ENCODE results near the gene UTRN. TPM values are rescaled to one million over a fixed set of nuclear protein-coding genes. Genes with fewer than 3 reads are reported as not detected.

Gene UTRN
- total RNA-seq, 3 donors from 2014 or later: 204 to 397 (median 263) TPM

DNA sequence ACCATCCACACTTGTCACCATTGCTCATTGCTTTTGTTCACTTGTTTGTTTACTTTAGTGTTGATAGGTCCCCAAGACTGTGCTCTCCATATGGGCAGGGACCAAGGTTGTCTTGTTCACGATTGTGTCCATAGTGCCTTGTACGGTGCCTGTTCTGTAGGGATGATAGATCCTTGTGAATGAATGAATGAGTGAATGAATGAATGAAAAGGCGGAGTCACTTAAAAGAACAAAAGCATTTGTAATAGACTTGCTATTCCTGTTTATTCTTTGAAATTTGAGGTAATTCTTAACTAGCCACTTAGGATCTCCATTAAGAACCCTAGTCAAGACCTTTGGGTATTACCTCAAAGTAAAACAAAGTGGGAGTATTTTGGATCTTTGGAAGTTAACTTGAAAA, 47.0 kb downstream of the UTRN start:
- intact Hi-C loops (cut with DNase I; ENCODE audit: low total_unique reads): no loop called here
- no peak for TF ChIP-seq POLR2AphosphoS5 (IDR thresholded peaks at IDR 0.05)
- TF ChIP-seq POLR2A (IDR thresholded peaks at IDR 0.05): no peak
- TF ChIP-seq, protein P1, sequence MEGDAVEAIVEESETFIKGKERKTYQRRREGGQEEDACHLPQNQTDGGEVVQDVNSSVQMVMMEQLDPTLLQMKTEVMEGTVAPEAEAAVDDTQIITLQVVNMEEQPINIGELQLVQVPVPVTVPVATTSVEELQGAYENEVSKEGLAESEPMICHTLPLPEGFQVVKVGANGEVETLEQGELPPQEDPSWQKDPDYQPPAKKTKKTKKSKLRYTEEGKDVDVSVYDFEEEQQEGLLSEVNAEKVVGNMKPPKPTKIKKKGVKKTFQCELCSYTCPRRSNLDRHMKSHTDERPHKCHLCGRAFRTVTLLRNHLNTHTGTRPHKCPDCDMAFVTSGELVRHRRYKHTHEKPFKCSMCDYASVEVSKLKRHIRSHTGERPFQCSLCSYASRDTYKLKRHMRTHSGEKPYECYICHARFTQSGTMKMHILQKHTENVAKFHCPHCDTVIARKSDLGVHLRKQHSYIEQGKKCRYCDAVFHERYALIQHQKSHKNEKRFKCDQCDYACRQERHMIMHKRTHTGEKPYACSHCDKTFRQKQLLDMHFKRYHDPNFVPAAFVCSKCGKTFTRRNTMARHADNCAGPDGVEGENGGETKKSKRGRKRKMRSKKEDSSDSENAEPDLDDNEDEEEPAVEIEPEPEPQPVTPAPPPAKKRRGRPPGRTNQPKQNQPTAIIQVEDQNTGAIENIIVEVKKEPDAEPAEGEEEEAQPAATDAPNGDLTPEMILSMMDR (IDR thresholded peaks at IDR 0.05): no peak
- H3K4me1 ChIP-seq: peaks cover 0 to 14% of the 10 kb centered on the region in 2 donors
- H3K4me3 ChIP-seq: peak overlapping the region in 1 of 3 donors; percentile 35
- no peaks in the 10 kb centered on the region for H3K9me3 ChIP-seq
- no peaks in the 10 kb centered on the region for H3K36me3 ChIP-seq
- H3K27me3 ChIP-seq: no peaks in the 10 kb centered on the region
- peak overlapping the region; percentile 66 to 77 for H3K27ac ChIP-seq
- no peak for DNase-seq (ENCODE audit: low spot score in 2 of 2)

DNA sequence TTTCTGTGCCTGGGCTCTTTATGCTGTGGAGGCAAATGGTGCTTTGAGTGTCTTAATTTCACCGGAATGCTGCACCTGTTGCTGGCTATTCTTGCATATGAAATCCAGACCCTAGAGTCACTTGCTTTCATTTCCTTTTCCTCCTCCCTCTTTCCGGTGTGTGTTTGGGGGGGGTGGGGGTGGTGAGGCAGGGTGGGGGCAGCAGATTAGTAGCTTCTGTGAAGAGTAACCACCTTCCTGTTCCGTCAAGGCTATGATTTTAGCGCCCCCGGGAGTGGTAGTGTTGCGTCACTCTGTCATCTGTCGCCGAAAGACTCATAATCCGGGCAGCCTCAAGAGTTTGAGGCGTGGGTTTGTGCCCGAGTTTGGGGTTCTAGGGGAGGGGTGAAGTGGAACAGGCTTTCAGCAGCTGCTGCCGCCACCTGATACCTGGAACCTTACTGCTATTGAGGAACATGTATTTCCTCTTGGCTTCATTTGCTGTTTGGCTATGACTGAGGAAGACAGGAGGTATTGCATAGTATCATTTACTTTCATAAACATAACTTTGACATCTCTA, 49.1 kb downstream of the UTRN start:
- TF ChIP-seq, protein P1 (IDR thresholded peaks at IDR 0.05): no peak
- TF ChIP-seq POLR2AphosphoS5 (IDR thresholded peaks at IDR 0.05) (no peak), POLR2A (IDR thresholded peaks at IDR 0.05) (no peak)
- peaks cover 0 to 8% of the 10 kb centered on the region in 2 donors for H3K4me1 ChIP-seq
- H3K27ac ChIP-seq: peak overlapping the region; percentile 41 to 64
- H3K4me3 ChIP-seq: peak overlapping the region in 1 of 3 donors; percentile 12
- H3K27me3 ChIP-seq: no peaks in the 10 kb centered on the region
- DNase-seq (ENCODE audit: low spot score in 2 of 2): no peak
- H3K9me3 ChIP-seq: no peaks in the 10 kb centered on the region
- no peaks in the 10 kb centered on the region for H3K36me3 ChIP-seq
- intact Hi-C loops (cut with DNase I; ENCODE audit: low total_unique reads): no loop called here

Other genes starting within 250 kb of the UTRN start
- gene SF3B5, start 189.8 kb upstream of the UTRN start, total RNA-seq: 100 to 1,000 TPM; 122 to 176 (median 155) TPM
- gene STX11, start 134.8 kb upstream of the UTRN start, total RNA-seq: 10 to 100 TPM; 20.0 to 46.4 (median 22.8) TPM

Data from breast epithelium (tissue), 4 donors.